Smooth muscle cell (in vitro differentiated cells): ENCODE data around the gene NFS1. TPM values are rescaled to one million over a fixed set of nuclear protein-coding genes. Genes with fewer than 3 reads are reported as not detected.
"Not testable (repeated sequence)": the region's sequence is repeated elsewhere in the genome, so short reads cannot be mapped to it uniquely, and the experiment has no call there.

ENCODE experiments used
- DNase-seq: peaks from one replicate; lab custom pipeline; 2025; ENCODE audit not compliant: unreplicated experiment; lab: John Stamatoyannopoulos, UW
- H2AFZ ChIP-seq: fragments of 200-600 bp; sonication (generic); 2 replicates; pipeline ENCODE4 v1.6.0; 2016; ENCODE audit warnings: antibody characterized with exemption, low read depth, mild to moderate bottlenecking
- H3F3A ChIP-seq: fragments of 200-600 bp; sonication (generic); 2 replicates; pipeline ENCODE4 v1.6.0; 2017; ENCODE audit warnings: antibody characterized with exemption, low read depth
- H3K27ac ChIP-seq: fragments of 200-600 bp; sonication (generic); 2 replicates; pipeline ENCODE4 v1.5.1; 2016; ENCODE audit warnings: low read depth, mild to moderate bottlenecking
- H3K27me3 ChIP-seq: fragments of 200-600 bp; sonication (generic); 2 replicates; pipeline ENCODE4 v1.6.1; 2016; ENCODE audit warnings: low read depth, mild to moderate bottlenecking
- H3K36me3 ChIP-seq: fragments of 200-600 bp; sonication (generic); 2 replicates; pipeline ENCODE4 v1.5.1; 2016; ENCODE audit warnings: low read depth
- H3K4me1 ChIP-seq: fragments of 200-600 bp; sonication (generic); 2 replicates; pipeline ENCODE4 v1.5.1; 2016; ENCODE audit warnings: low read depth
- H3K4me2 ChIP-seq: fragments of 200-600 bp; sonication (generic); 2 replicates; pipeline ENCODE4 v1.6.0; 2016; ENCODE audit warnings: mild to moderate bottlenecking
- H3K4me3 ChIP-seq: fragments of 200-600 bp; sonication (generic); 2 replicates; pipeline ENCODE4 v1.5.1; 2016; ENCODE audit warnings: mild to moderate bottlenecking
- H3K79me2 ChIP-seq: fragments of 200-600 bp; sonication (generic); 2 replicates; pipeline ENCODE4 v1.6.0; 2016; ENCODE audit warnings: low read depth, mild to moderate bottlenecking
- H3K9ac ChIP-seq: fragments of 200-600 bp; sonication (generic); 2 replicates; pipeline ENCODE4 v1.6.0; 2016; ENCODE audit warnings: low read depth
- H3K9me3 ChIP-seq: fragments of 200-600 bp; sonication (generic); replicated peaks from 2 replicates; pipeline ENCODE4 v1.5.1; 2016; ENCODE audit warnings: low read depth
- H4K20me1 ChIP-seq: fragments of 200-600 bp; sonication (generic); 2 replicates; pipeline ENCODE4 v1.6.0; 2016; ENCODE audit warnings: low read depth
- CTCF ChIP-seq: fragments of 200-600 bp; sonication (generic); IDR thresholded peaks from 2 replicates; pipeline ENCODE4 v1.5.1; 2017; ENCODE audit warnings: borderline replicate concordance, mild to moderate bottlenecking, antibody characterized with exemption; ENCODE audit not compliant: insufficient read depth, poor library complexity, severe bottlenecking
- WGBS: methylation state at CpG from one replicate; pipeline ENCODE4 v1.1.7; 2016; ENCODE audit warnings: low lambda C conversion rate; 5-methylcytosine and 5-hydroxymethylcytosine counted together
- polyA plus RNA-seq: library from polyadenylated mRNA; unstranded; fragments of >200 nt; fragmentation: Nextera tagmentation; extraction: Ambion mirVana; gene quantifications from 2 replicates; pipeline ENCODE4 v1.2.1, GENCODE V29; 2016
- total RNA-seq: library from RNA; depleted of rRNA; stranded (reverse); fragments of >200 nt; gene quantifications from 2 replicates; pipeline ENCODE4 v1.2.3, GENCODE V29; 2014

NFS1 gene
- total and polyA plus RNA-seq, 2 experiments from 2014 or later = 25.3 to 35.1 TPM

- no peak overlapping the region for H3K4me3 ChIP-seq
- peaks cover 99% of the 10 kb centered on the region for H3K79me2 ChIP-seq
- peaks cover 100% of the 10 kb centered on the region for H4K20me1 ChIP-seq
- H3K9me3 ChIP-seq = no peaks in the 10 kb centered on the region
- no peak overlapping the region for H3K9ac ChIP-seq
- DNase-seq = no peak
- H3F3A ChIP-seq = peaks cover 59% of the 10 kb centered on the region
- WGBS = 99% methylated on average over 12 of the region's 12 CpGs
- no peak overlapping the region for H3K4me2 ChIP-seq
- TF ChIP-seq CTCF = no peak
- H3K27ac ChIP-seq = peak overlapping the region; percentile 66
- H3K36me3 ChIP-seq = peaks cover 66% of the 10 kb centered on the region
- H2AFZ ChIP-seq = no peak overlapping the region
- H3K27me3 ChIP-seq = no peaks in the 10 kb centered on the region
- no peaks in the 10 kb centered on the region for H3K4me1 ChIP-seq
Observed at GRCh38 chr20:35718972-35719635, 20.0 kb upstream of the NFS1 start.

- 78% methylated on average over 8 of the region's 8 CpGs for whole genome bisulfite sequencing
- DNase-seq = not testable (repeated sequence)
- peak overlapping the region; percentile 66 for H3K27ac ChIP-seq
Observed at GRCh38 chr20:35718321-35718720, 19.2 kb upstream of the NFS1 start.

GRCh38 chr20:35716330-35716729 lies 17.2 kb upstream of the NFS1 start:
- Histone ChIP-seq H4K20me1 (peaks cover 100% of the 10 kb centered on the region), H3K9ac (no peak overlapping the region), H3F3A (peaks cover 73% of the 10 kb centered on the region), H3K27me3 (no peaks in the 10 kb centered on the region), H3K79me2 (peaks cover 99% of the 10 kb centered on the region), H3K4me3 (no peak overlapping the region), H3K36me3 (peaks cover 63% of the 10 kb centered on the region), H2AFZ (no peak overlapping the region), H3K27ac (no peak overlapping the region), H3K4me2 (no peak overlapping the region), H3K4me1 (no peaks in the 10 kb centered on the region), H3K9me3 (no peaks in the 10 kb centered on the region)
- DNase-seq = no peak
- TF ChIP-seq CTCF = no peak
- 97% methylated on average over 4 of the region's 4 CpGs for WGBS

More at GRCh38 chr20:35718321-35718720, 19.2 kb upstream of the NFS1 start:
- not testable (repeated sequence) for H3K4me3 ChIP-seq, H3K9me3 ChIP-seq, H3K4me1 ChIP-seq, H3K4me2 ChIP-seq, H2AFZ ChIP-seq, H3K27me3 ChIP-seq, H3K9ac ChIP-seq
- peaks cover 99% of the 10 kb centered on the region for H3K79me2 ChIP-seq
- peaks cover 59% of the 10 kb centered on the region for H3K36me3 ChIP-seq
- H3F3A ChIP-seq = peaks cover 64% of the 10 kb centered on the region
- H4K20me1 ChIP-seq = peaks cover 100% of the 10 kb centered on the region

- no peak overlapping the region for H3K9ac ChIP-seq
- H3K4me1 ChIP-seq = no peaks in the 10 kb centered on the region
- peaks cover 100% of the 10 kb centered on the region for H4K20me1 ChIP-seq
- no peak overlapping the region for H3K4me2 ChIP-seq
- peaks cover 75% of the 10 kb centered on the region for H3F3A ChIP-seq
- no peaks in the 10 kb centered on the region for H3K9me3 ChIP-seq
- H3K27ac ChIP-seq = peak overlapping the region; percentile 52
- 100% methylated on average over 2 of the region's 2 CpGs for WGBS
- H3K36me3 ChIP-seq = peaks cover 64% of the 10 kb centered on the region
- H3K27me3 ChIP-seq = no peaks in the 10 kb centered on the region
- H3K4me3 ChIP-seq = no peak overlapping the region
- no peak for TF ChIP-seq CTCF
- peaks cover 99% of the 10 kb centered on the region for H3K79me2 ChIP-seq
- H2AFZ ChIP-seq = no peak overlapping the region
- DNase-seq = no peak
Observed at GRCh38 chr20:35715652-35716051, 16.5 kb upstream of the NFS1 start.
